ENCODE measurements around the gene AK5.

DNA sequence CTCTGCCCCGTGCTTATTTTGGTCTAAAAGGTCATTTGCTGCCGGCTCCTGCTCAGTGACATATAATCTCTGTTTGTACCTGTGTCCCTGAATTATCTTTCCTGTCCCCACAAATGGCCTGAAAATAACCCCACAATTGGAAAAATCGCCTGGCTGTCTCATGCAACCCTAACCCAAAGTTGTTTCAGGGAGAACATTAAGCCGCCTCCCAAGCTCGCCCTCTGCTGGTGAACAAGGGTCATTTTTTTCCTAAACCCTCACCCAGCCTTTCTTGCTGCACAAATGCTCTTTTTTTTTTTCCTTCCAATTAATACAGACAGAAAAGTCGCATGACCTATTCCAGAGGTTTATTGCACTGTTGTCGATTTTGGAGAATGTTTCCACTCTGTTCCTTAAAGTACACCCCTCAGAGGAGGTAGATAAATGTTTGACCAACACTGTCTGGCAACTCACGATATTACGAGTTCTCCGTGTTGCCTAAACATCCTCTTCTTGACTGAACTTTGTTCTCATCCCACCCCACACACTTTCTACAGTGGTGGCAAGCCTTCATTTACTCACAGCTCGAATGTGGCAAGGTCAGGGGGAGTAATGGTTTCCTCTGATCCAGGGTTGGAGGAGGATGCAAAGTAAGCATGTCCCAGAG, 252.0 kb downstream of the AK5 start:
- TF ChIP-seq CTCF (IDR thresholded peaks at IDR 0.05) (peak; percentile 63 to 78), POLR2AphosphoS5 (IDR thresholded peaks at IDR 0.05) (no peak), EP300 (IDR thresholded peaks at IDR 0.05) (no peak)

Measured in suprapubic skin (tissue), 4 donors.